H9 (cell line): ENCODE results near the gene PWWP2B. TPM values are rescaled to one million over a fixed set of nuclear protein-coding genes. Genes with fewer than 3 reads are reported as not detected.

ENCODE experiments used
- DNase-seq: peaks from one replicate; pipeline ENCODE4 v3.0.0-alpha.2; 2017
- H2AFZ ChIP-seq: one replicate; pipeline ENCODE4 v1.6.1; 2013; ENCODE audit warnings: mild to moderate bottlenecking, low read length, control low read depth, moderate library complexity
- H2AK5ac ChIP-seq: 2 replicates; pipeline ENCODE4 v1.6.1; 2013; ENCODE audit warnings: low read length, control low read depth, mixed read lengths; ENCODE audit not compliant: insufficient read length
- H2BK120ac ChIP-seq: one replicate; pipeline ENCODE4 v1.6.1; 2013; ENCODE audit warnings: low read depth, mild to moderate bottlenecking, low read length, control low read depth, inconsistent platforms; ENCODE audit not compliant: poor library complexity, severe bottlenecking
- H2BK12ac ChIP-seq: 2 replicates; pipeline ENCODE4 v1.6.1; 2013; ENCODE audit warnings: low read length, control low read depth, mixed read lengths, low read depth; ENCODE audit not compliant: insufficient read length
- H2BK15ac ChIP-seq: 2 replicates; pipeline ENCODE4 v1.6.1; 2013; ENCODE audit warnings: low read depth, low read length, control low read depth
- H2BK20ac ChIP-seq: one replicate; pipeline ENCODE4 v1.6.1; 2013; ENCODE audit warnings: low read depth, mild to moderate bottlenecking, low read length, control low read depth, inconsistent platforms; ENCODE audit not compliant: poor library complexity, severe bottlenecking
- H2BK5ac ChIP-seq: 2 replicates; pipeline ENCODE4 v1.6.1; 2013; ENCODE audit warnings: low read length, control low read depth, mixed read lengths; ENCODE audit not compliant: insufficient read length
- H3K14ac ChIP-seq: 2 replicates; pipeline ENCODE4 v1.6.1; 2013; ENCODE audit warnings: low read length, control low read depth; ENCODE audit not compliant: insufficient read depth
- H3K18ac ChIP-seq: 2 replicates; pipeline ENCODE4 v1.6.1; 2013; ENCODE audit warnings: low read depth, mild to moderate bottlenecking, mixed read lengths, low read length, control low read depth; ENCODE audit not compliant: insufficient read length
- H3K23ac ChIP-seq: 2 replicates; pipeline ENCODE4 v1.6.1; 2013; ENCODE audit warnings: low read length, control low read depth, mixed read lengths, low read depth; ENCODE audit not compliant: insufficient read length
- H3K23me2 ChIP-seq: 2 replicates; pipeline ENCODE4 v1.6.1; 2013; ENCODE audit warnings: low read depth, mild to moderate bottlenecking, mixed read lengths, low read length, control low read depth; ENCODE audit not compliant: insufficient read length, poor library complexity, severe bottlenecking
- H3K27ac ChIP-seq: 2 replicates; pipeline ENCODE4 v1.5.1; 2013; ENCODE audit warnings: low read length, control low read depth, mixed read lengths, low read depth; ENCODE audit not compliant: insufficient read length
- H3K27me3 ChIP-seq: 2 replicates; pipeline ENCODE4 v1.6.1; 2013; ENCODE audit warnings: low read length, control low read depth, inconsistent platforms; ENCODE audit not compliant: insufficient read depth
- H3K4ac ChIP-seq: 2 replicates; pipeline ENCODE4 v1.6.1; 2013; ENCODE audit warnings: low read depth, mild to moderate bottlenecking, control low read depth, inconsistent platforms, low read length, moderate library complexity
- H3K4me1 ChIP-seq: 2 replicates; pipeline ENCODE4 v1.6.1; 2013; ENCODE audit warnings: low read length, control low read depth, inconsistent platforms; ENCODE audit not compliant: insufficient read depth
- H3K4me2 ChIP-seq: 2 replicates; pipeline ENCODE4 v1.6.1; 2013; ENCODE audit warnings: low read length, control low read depth, mixed read lengths; ENCODE audit not compliant: insufficient read length, insufficient read depth
- H3K56ac ChIP-seq: 2 replicates; pipeline ENCODE4 v1.6.1; 2013; ENCODE audit warnings: low read depth, mild to moderate bottlenecking, mixed read lengths, low read length, control low read depth; ENCODE audit not compliant: insufficient read length
- H3K79me1 ChIP-seq: 2 replicates; pipeline ENCODE4 v1.6.1; 2013; ENCODE audit warnings: low read depth, mild to moderate bottlenecking, moderate library complexity, low read length, control low read depth, inconsistent platforms; ENCODE audit not compliant: insufficient read depth, poor library complexity, severe bottlenecking
- H3K79me2 ChIP-seq: 2 replicates; pipeline ENCODE4 v1.6.1; 2013; ENCODE audit warnings: low read length, control low read depth, inconsistent platforms; ENCODE audit not compliant: insufficient read depth
- H3K9ac ChIP-seq: 2 replicates; pipeline ENCODE4 v1.6.1; 2013; ENCODE audit warnings: low read length, control low read depth, mixed read lengths; ENCODE audit not compliant: insufficient read length; ENCODE audit errors: extremely low read depth
- H3K9me3 ChIP-seq: one replicate; pipeline ENCODE4 v1.6.1; 2013; ENCODE audit warnings: low read depth, low read length, inconsistent platforms; ENCODE audit not compliant: control insufficient read depth
- H3T11ph ChIP-seq: one replicate; pipeline ENCODE4 v1.6.1; 2013; ENCODE audit warnings: mild to moderate bottlenecking, low read length, control low read depth, inconsistent platforms
- H4K20me1 ChIP-seq: one replicate; pipeline ENCODE4 v1.6.1; 2013; ENCODE audit not compliant: control insufficient read depth, insufficient read length, insufficient read depth
- H4K5ac ChIP-seq: 2 replicates; pipeline ENCODE4 v1.6.1; 2013; ENCODE audit warnings: low read depth, mild to moderate bottlenecking, mixed read lengths, low read length, control low read depth; ENCODE audit not compliant: insufficient read length
- H4K8ac ChIP-seq: replicated peaks from 2 replicates; pipeline ENCODE4 v1.6.1; 2013; ENCODE audit warnings: low read length, control low read depth, mixed read lengths, low read depth; ENCODE audit not compliant: insufficient read length
- H4K91ac ChIP-seq: 2 replicates; pipeline ENCODE4 v1.6.1; 2013; ENCODE audit warnings: low read depth, mild to moderate bottlenecking, moderate library complexity, mixed read lengths, low read length, control low read depth; ENCODE audit not compliant: insufficient read length
- H3K27ac Mint-ChIP-seq, 3 experiments: 2 replicates in 2 of 3; 3 replicates in 1 of 3; pipeline ENCODE4 v1.8.0; 2020 to 2021; ENCODE audit warnings: mixed read lengths in 3 of 3, mild to moderate bottlenecking in 1 of 3, moderate library complexity in 1 of 3
- H3K27me3 Mint-ChIP-seq: 2 replicates; pipeline ENCODE4 v1.8.0; 2021; ENCODE audit warnings: low read depth, mild to moderate bottlenecking, moderate library complexity, mixed read lengths
- H3K36me3 Mint-ChIP-seq, 3 experiments: 2 replicates in 2 of 3; 3 replicates in 1 of 3; pipeline ENCODE4 v1.8.0; 2020 to 2021; ENCODE audit warnings: low read depth in 3 of 3, mixed read lengths in 3 of 3; ENCODE audit not compliant: insufficient read depth in 1 of 3
- H3K4me1 Mint-ChIP-seq, 2 experiments: 2 replicates each; pipeline ENCODE4 v1.8.0; 2020; ENCODE audit warnings: mixed read lengths in 2 of 2
- H3K4me3 Mint-ChIP-seq, 2 experiments: 2 replicates in 1 of 2; 3 replicates in 1 of 2; pipeline ENCODE4 v1.8.0; 2020 to 2021; ENCODE audit warnings: mild to moderate bottlenecking in 2 of 2, mixed read lengths in 2 of 2, moderate library complexity in 1 of 2
- H3K9me3 Mint-ChIP-seq, 2 experiments: 2 replicates in 1 of 2; 3 replicates in 1 of 2; pipeline ENCODE4 v1.8.0; 2020; ENCODE audit warnings: mild to moderate bottlenecking in 2 of 2, mixed read lengths in 2 of 2, moderate library complexity in 1 of 2
- WGBS: extraction: QIAGEN DNeasy Blood & Tissue Kit; methylation state at CpG from one replicate; pipeline ENCODE4 v1.1.7; 2013; ENCODE audit warnings: missing lambda C conversion rate, low lambda C conversion rate, mixed read lengths; ENCODE audit not compliant: insufficient read length; ENCODE audit errors: extremely low coverage; 5-methylcytosine and 5-hydroxymethylcytosine counted together
- total RNA-seq: library from RNA; stranded (reverse); gene quantifications from 2 replicates; pipeline ENCODE4 v1.2.1, GENCODE V29; 2021
- TF ChIP-seq, protein P1 (sequence below): fragments of 200-600 bp; sonication (generic); conservative IDR thresholded peaks from 3 replicates; pipeline ENCODE4 v1.8.0; 2021; ENCODE audit warnings: antibody characterized with exemption, mild to moderate bottlenecking

PWWP2B gene
- total RNA-seq, 1 experiment from 2014 or later: 10.0 TPM

DNA sequence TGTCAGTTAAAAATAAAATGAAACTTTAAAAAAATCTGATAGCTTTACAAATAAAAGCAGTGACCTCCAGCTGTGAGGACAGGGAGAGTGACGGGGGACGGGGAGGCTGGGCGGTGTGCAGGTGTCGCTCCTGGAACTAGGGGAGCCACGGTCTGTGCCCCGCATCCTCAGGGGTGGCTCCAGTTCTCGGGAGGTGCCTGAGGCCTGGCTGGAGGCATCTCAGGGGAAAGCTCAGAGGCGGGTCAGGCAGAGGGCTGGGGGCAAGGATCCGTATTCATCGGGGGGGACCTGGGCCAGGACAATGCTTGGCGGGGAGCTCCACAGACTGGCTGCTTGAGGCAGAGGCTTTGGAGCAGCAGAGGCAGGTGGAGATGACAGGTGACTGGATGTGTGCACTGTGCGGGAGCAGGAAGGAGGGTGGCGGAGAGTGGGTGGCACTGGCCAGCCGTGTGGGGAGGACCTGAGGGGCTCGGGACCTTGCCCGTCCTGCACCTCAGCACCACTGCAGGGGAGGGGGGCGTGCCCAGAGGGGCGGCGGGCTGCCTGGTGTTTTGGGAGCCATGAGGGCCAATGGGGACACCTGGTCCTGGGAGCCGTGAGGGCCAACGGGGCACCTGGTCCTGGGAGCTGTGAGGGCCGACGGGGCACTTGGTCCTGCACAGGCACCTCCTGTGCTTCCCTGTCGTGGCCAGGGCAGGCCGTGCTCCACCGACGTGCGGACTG, 13.2 kb downstream of the PWWP2B start:
- Histone ChIP-seq H3K18ac (no peak overlapping the region), H3K23me2 (no peaks in the 10 kb centered on the region), H2BK12ac (no peak overlapping the region), H3K9me3 (no peaks in the 10 kb centered on the region), H2BK15ac (no peak overlapping the region), H3K4me1 (peaks cover 8% of the 10 kb centered on the region; the same call in 1 of the 2 replicates), H3K9ac (no peak overlapping the region), H3K79me2 (no peaks in the 10 kb centered on the region; the same call in 1 of the 2 replicates), H2BK120ac (no peak overlapping the region), H3K23ac (no peak overlapping the region), H3K27me3 (no peaks in the 10 kb centered on the region), H2AFZ (no peak overlapping the region), H4K91ac (no peak overlapping the region), H4K20me1 (no peaks in the 10 kb centered on the region), H2AK5ac (no peak overlapping the region), H4K5ac (no peak overlapping the region), H2BK20ac (no peak overlapping the region), H4K8ac (no peak overlapping the region), H3K4me2 (no peak overlapping the region), H2BK5ac (no peak overlapping the region), H3K4ac (no peak overlapping the region), H3T11ph (no peak overlapping the region), H3K56ac (no peak overlapping the region), H3K79me1 (no peaks in the 10 kb centered on the region), H3K14ac (no peak overlapping the region), H3K27ac (no peak overlapping the region)
- no CpG with 5 or more reads among the region's 28 CpGs for WGBS
- peaks cover 46 to 58% of the 10 kb centered on the region in 2 experiments for H3K4me1 Mint-ChIP-seq
- no peak overlapping the region for H3K4me3 Mint-ChIP-seq
- no peaks in the 10 kb centered on the region for H3K27me3 Mint-ChIP-seq
- DNase-seq: no peak
- peak overlapping the region; percentile 72 to 89 (median 86); a peak in 6 of 7 replicates for H3K27ac Mint-ChIP-seq
- H3K9me3 Mint-ChIP-seq: no peaks in the 10 kb centered on the region
- TF ChIP-seq, protein P1, sequence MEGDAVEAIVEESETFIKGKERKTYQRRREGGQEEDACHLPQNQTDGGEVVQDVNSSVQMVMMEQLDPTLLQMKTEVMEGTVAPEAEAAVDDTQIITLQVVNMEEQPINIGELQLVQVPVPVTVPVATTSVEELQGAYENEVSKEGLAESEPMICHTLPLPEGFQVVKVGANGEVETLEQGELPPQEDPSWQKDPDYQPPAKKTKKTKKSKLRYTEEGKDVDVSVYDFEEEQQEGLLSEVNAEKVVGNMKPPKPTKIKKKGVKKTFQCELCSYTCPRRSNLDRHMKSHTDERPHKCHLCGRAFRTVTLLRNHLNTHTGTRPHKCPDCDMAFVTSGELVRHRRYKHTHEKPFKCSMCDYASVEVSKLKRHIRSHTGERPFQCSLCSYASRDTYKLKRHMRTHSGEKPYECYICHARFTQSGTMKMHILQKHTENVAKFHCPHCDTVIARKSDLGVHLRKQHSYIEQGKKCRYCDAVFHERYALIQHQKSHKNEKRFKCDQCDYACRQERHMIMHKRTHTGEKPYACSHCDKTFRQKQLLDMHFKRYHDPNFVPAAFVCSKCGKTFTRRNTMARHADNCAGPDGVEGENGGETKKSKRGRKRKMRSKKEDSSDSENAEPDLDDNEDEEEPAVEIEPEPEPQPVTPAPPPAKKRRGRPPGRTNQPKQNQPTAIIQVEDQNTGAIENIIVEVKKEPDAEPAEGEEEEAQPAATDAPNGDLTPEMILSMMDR: no peak
- peaks cover 3 to 17% (median 8%) of the 10 kb centered on the region in 3 experiments for H3K36me3 Mint-ChIP-seq
